DND-41 (cell line): Measurements from ENCODE around the gene CNOT2.

Experiments
- EZH2 ChIP-seq: IDR thresholded peaks from 3 replicates; pipeline ENCODE4 v1.6.1; 2012; ENCODE audit warnings: borderline replicate concordance, low read depth, mild to moderate bottlenecking, moderate library complexity, low read length, inconsistent platforms; ENCODE audit not compliant: severe bottlenecking
- TF ChIP-seq, protein P1 (sequence below): IDR thresholded peaks from 2 replicates; pipeline ENCODE4 v1.5.1; 2012; ENCODE audit warnings: borderline replicate concordance, low read length, moderate library complexity, mild to moderate bottlenecking; ENCODE audit not compliant: poor library complexity, severe bottlenecking; ENCODE audit errors: extremely low read depth

DNA sequence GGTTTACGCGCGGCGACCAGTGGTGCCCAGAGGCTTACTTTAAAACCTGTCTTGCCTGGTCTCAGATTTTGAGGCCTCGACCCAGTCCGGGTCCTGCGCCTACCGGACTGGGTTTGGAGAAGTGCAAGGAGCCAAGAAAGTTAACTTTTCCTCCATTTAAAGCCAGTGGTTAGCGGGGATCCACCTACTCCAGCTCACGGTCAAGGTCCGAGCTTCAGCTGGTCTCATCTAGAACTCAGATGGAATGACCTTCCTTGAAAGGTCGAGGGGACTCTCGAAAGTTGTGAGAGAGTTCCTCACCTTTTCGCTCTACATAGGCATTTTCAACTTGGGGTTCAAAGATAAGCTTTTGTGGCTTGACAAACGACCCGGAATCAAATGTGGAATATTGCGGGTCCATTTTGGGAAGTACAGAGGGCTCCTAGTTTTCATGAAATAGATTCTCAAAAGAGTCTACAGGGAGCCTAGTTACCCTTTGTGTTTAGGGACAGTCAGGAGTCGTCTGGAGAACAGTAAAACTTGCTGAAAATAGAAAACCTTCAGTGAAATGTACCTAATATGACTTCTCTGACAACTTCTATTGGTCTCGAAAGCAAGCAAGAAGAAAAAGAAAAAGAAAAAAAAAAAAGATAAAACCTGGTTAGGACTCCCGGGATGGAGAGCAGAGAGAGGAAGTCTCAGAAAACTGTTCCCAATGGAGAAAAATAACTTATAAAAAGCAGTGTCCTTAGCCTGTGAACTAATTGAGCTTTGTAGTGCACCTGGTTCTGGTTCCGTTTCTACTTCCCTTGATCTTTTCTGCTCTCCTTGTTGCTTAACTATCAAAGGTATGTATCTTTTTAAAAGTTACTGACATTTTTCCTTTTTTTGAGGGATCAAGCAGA is 124.3 kb downstream of the CNOT2 start:
- TF ChIP-seq, protein P1, sequence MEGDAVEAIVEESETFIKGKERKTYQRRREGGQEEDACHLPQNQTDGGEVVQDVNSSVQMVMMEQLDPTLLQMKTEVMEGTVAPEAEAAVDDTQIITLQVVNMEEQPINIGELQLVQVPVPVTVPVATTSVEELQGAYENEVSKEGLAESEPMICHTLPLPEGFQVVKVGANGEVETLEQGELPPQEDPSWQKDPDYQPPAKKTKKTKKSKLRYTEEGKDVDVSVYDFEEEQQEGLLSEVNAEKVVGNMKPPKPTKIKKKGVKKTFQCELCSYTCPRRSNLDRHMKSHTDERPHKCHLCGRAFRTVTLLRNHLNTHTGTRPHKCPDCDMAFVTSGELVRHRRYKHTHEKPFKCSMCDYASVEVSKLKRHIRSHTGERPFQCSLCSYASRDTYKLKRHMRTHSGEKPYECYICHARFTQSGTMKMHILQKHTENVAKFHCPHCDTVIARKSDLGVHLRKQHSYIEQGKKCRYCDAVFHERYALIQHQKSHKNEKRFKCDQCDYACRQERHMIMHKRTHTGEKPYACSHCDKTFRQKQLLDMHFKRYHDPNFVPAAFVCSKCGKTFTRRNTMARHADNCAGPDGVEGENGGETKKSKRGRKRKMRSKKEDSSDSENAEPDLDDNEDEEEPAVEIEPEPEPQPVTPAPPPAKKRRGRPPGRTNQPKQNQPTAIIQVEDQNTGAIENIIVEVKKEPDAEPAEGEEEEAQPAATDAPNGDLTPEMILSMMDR, result no peak
- no peak for TF ChIP-seq EZH2
